GM04504 (cell line): ENCODE data around the gene PLK5.

Experiments
- DNase-seq: peaks from one replicate; pipeline ENCODE4 v3.0.0-alpha.2; 2012; ENCODE audit warnings: low read depth

PLK5 gene

GRCh38 chr19:1555487-1556389 is 31.9 kb downstream of the PLK5 start:
- no peak for DNase-seq

GRCh38 chr19:1556390-1557070 is 32.7 kb downstream of the PLK5 start:
- no peak for DNase-seq

- no peak for DNase-seq
These were observed 34.7 kb downstream of the PLK5 start for GRCh38 chr19:1558552-1558951.

GRCh38 chr19:1560286-1560882 is 36.5 kb downstream of the PLK5 start:
- no peak for DNase-seq

- no peak for DNase-seq
These were observed 37.5 kb downstream of the PLK5 start for GRCh38 chr19:1561236-1561842.

- DNase-seq: no peak
These were observed 39.4 kb downstream of the PLK5 start for GRCh38 chr19:1563251-1563650.

GRCh38 chr19:1566392-1567115 is 42.7 kb downstream of the PLK5 start:
- peak; percentile 72 for DNase-seq

GRCh38 chr19:1567116-1567847 is 43.4 kb downstream of the PLK5 start:
- DNase-seq: no peak

- DNase-seq: no peak
These were observed 44.0 kb downstream of the PLK5 start for GRCh38 chr19:1567848-1568227.

- peak; percentile 45 for DNase-seq
These were observed 44.6 kb downstream of the PLK5 start, which contains the start of gene MEX3D for GRCh38 chr19:1568320-1569019. MEX3D (minus strand) TSS chr19:1568325; CDS start chr19:1568058, 267 bp downstream.

- DNase-seq: no peak
These were observed 46.1 kb downstream of the PLK5 start for GRCh38 chr19:1569997-1570396.

GRCh38 chr19:1570836-1571235 is 47.0 kb downstream of the PLK5 start:
- no peak for DNase-seq

GRCh38 chr19:1571358-1571757 is 47.5 kb downstream of the PLK5 start:
- no peak for DNase-seq

GRCh38 chr19:1572795-1573194 is 48.9 kb downstream of the PLK5 start:
- DNase-seq: no peak

GRCh38 chr19:1574354-1575136 is 50.7 kb downstream of the PLK5 start:
- DNase-seq: no peak

GRCh38 chr19:1575323-1576241 is 51.7 kb downstream of the PLK5 start:
- DNase-seq: no peak

- DNase-seq: no peak
These were observed 52.6 kb downstream of the PLK5 start for GRCh38 chr19:1576242-1577089.
